SK-N-SH treated with all-trans-retinoic acid at 6 μM for 48 hours (cell line): ENCODE results near the gene SOS1.

Source experiments
- ATAC-seq: fragments of 200-7000 bp; cut with Tn5 transposase; 3 replicates; pipeline ENCODE4 v1.9.1; 2020; ENCODE audit warnings: mild to moderate bottlenecking, moderate library complexity
- ARNTL ChIP-seq: fragments of 450-650 bp; formaldehyde crosslinking; IDR thresholded peaks from 2 replicates; pipeline ENCODE4 v1.5.0; 2020; ENCODE audit warnings: low read depth, mild to moderate bottlenecking, moderate library complexity, borderline replicate concordance
- BACH2 ChIP-seq: fragments of 250-450 bp; sonication (Bioruptor Pico); IDR thresholded peaks from 2 replicates; pipeline ENCODE4 v1.9.0; 2021; ENCODE audit warnings: mild to moderate bottlenecking, borderline replicate concordance
- ESRRG ChIP-seq: fragments of 250-450 bp; sonication (Bioruptor Pico); IDR thresholded peaks from 2 replicates; pipeline ENCODE4 v1.6.1; 2021; ENCODE audit warnings: mild to moderate bottlenecking
- GLIS3 ChIP-seq: fragments of 250-450 bp; sonication (Bioruptor Pico); IDR thresholded peaks from 2 replicates; pipeline ENCODE4 v1.5.0; 2020; ENCODE audit warnings: mild to moderate bottlenecking, moderate library complexity
- ISL1 ChIP-seq: fragments of 250-450 bp; sonication (Bioruptor Pico); IDR thresholded peaks from 2 replicates; pipeline ENCODE4 v2.1.2; 2022; ENCODE audit warnings: mild to moderate bottlenecking, moderate library complexity
- OSR1 ChIP-seq: fragments of 250-450 bp; sonication (Bioruptor Pico); IDR thresholded peaks from 2 replicates; pipeline ENCODE4 v1.8.0; 2022; ENCODE audit warnings: moderate library complexity, mild to moderate bottlenecking, inconsistent platforms
- PATZ1 ChIP-seq: fragments of 250-450 bp; sonication (Bioruptor Pico); IDR thresholded peaks from 2 replicates; pipeline ENCODE4 v1.8.0; 2020; ENCODE audit warnings: mild to moderate bottlenecking, moderate library complexity, borderline replicate concordance
- RARB ChIP-seq: fragments of 250-450 bp; sonication (Bioruptor Pico); IDR thresholded peaks from 2 replicates; pipeline ENCODE4 v1.8.0; 2021; ENCODE audit warnings: mild to moderate bottlenecking, moderate library complexity
- SNAI2 ChIP-seq: fragments of 250-450 bp; sonication (Bioruptor Pico); IDR thresholded peaks from 2 replicates; pipeline ENCODE4 v1.5.0; 2020; ENCODE audit warnings: mild to moderate bottlenecking, moderate library complexity
- TOX ChIP-seq: fragments of 250-450 bp; sonication (Bioruptor Pico); IDR thresholded peaks from 2 replicates; pipeline ENCODE4 v1.8.0; 2021; ENCODE audit warnings: mild to moderate bottlenecking, moderate library complexity, borderline replicate concordance
- ZFP3 ChIP-seq: fragments of 250-450 bp; sonication (Bioruptor Pico); IDR thresholded peaks from 2 replicates; pipeline ENCODE4 v1.5.0; 2020; ENCODE audit warnings: mild to moderate bottlenecking, moderate library complexity
- ZFP30 ChIP-seq: fragments of 450-650 bp; formaldehyde crosslinking; IDR thresholded peaks from 2 replicates; pipeline ENCODE4 v1.5.0; 2022; ENCODE audit warnings: mild to moderate bottlenecking, moderate library complexity
- ZNF565 ChIP-seq: fragments of 450-650 bp; formaldehyde crosslinking; conservative IDR thresholded peaks from 2 replicates; pipeline ENCODE4 v1.5.0; 2020; ENCODE audit warnings: low read depth, mild to moderate bottlenecking, moderate library complexity
- ZNF70 ChIP-seq: fragments of 450-650 bp; formaldehyde crosslinking; IDR thresholded peaks from 2 replicates; pipeline ENCODE4 v1.5.0; 2020; ENCODE audit warnings: mild to moderate bottlenecking, moderate library complexity
- ZNF8 ChIP-seq: fragments of 450-650 bp; formaldehyde crosslinking; IDR thresholded peaks from 2 replicates; pipeline ENCODE4 v1.5.0; 2020; ENCODE audit warnings: mild to moderate bottlenecking, moderate library complexity
- TF ChIP-seq, protein P1 (sequence below): fragments of 250-450 bp; sonication (Bioruptor Pico); IDR thresholded peaks from 2 replicates; pipeline ENCODE4 v1.5.1; 2021; ENCODE audit warnings: mild to moderate bottlenecking, moderate library complexity
- TF ChIP-seq, protein P2 (sequence below): fragments of 250-450 bp; sonication (Bioruptor Pico); IDR thresholded peaks from 2 replicates; pipeline ENCODE4 v1.5.1; 2020; ENCODE audit warnings: low read depth, mild to moderate bottlenecking, moderate library complexity
- TF ChIP-seq, protein P3 (sequence below): fragments of 250-450 bp; sonication (Bioruptor Pico); IDR thresholded peaks from 2 replicates; pipeline ENCODE4 v1.8.0; 2021; ENCODE audit warnings: low read depth, mild to moderate bottlenecking, moderate library complexity, borderline replicate concordance
- TF ChIP-seq, protein P4 (sequence below): fragments of 250-450 bp; sonication (Bioruptor Pico); IDR thresholded peaks from 2 replicates; pipeline ENCODE4 v1.5.0; 2020; ENCODE audit warnings: mild to moderate bottlenecking, moderate library complexity

Gene SOS1

GRCh38 chr2:39068299-39069135 is 52.3 kb downstream of the SOS1 start (continued):
- TF ChIP-seq, protein P1, sequence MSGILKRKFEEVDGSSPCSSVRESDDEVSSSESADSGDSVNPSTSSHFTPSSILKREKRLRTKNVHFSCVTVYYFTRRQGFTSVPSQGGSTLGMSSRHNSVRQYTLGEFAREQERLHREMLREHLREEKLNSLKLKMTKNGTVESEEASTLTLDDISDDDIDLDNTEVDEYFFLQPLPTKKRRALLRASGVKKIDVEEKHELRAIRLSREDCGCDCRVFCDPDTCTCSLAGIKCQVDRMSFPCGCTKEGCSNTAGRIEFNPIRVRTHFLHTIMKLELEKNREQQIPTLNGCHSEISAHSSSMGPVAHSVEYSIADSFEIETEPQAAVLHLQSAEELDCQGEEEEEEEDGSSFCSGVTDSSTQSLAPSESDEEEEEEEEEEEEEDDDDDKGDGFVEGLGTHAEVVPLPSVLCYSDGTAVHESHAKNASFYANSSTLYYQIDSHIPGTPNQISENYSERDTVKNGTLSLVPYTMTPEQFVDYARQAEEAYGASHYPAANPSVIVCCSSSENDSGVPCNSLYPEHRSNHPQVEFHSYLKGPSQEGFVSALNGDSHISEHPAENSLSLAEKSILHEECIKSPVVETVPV (CRISPR knock-in tag): no peak
- TF ChIP-seq ZNF565 (CRISPR knock-in tag) (no peak), ISL1 (CRISPR knock-in tag) (no peak), BACH2 (CRISPR knock-in tag) (no peak)

DNA sequence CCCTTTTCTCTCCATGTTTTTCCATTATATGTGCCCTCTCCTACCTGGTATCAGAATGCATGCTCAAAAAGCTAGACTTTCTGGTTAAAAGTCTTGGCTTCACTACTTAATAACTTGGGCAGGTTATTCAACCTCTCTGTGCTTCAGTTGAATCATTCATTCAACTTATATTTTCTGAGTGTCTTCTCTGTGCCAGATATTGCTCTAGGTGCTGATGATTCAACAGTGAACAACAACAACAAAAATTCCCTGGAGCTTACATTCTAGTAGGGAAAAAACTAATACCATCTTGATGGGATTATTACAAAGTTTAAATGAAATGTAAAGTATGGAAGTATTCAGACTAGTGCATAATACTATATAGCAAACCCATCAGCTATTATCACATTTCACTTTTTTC is 55.2 kb downstream of the SOS1 start:
- ATAC-seq: no peak

More for the DNA sequence above, 55.2 kb downstream of the SOS1 start:
- TF ChIP-seq SNAI2 (no peak), ZNF8 (CRISPR knock-in tag) (no peak), ARNTL (CRISPR knock-in tag) (no peak), OSR1 (CRISPR knock-in tag) (no peak), ZNF70 (CRISPR knock-in tag) (no peak), BACH2 (CRISPR knock-in tag) (no peak), ZNF565 (CRISPR knock-in tag) (no peak), GLIS3 (CRISPR knock-in tag) (no peak), RARB (no peak), ZFP3 (CRISPR knock-in tag) (no peak), ISL1 (CRISPR knock-in tag) (no peak), TOX (no peak), PATZ1 (CRISPR knock-in tag) (no peak), ESRRG (CRISPR knock-in tag) (no peak), ZFP30 (CRISPR knock-in tag) (no peak)
- TF ChIP-seq, protein P2, sequence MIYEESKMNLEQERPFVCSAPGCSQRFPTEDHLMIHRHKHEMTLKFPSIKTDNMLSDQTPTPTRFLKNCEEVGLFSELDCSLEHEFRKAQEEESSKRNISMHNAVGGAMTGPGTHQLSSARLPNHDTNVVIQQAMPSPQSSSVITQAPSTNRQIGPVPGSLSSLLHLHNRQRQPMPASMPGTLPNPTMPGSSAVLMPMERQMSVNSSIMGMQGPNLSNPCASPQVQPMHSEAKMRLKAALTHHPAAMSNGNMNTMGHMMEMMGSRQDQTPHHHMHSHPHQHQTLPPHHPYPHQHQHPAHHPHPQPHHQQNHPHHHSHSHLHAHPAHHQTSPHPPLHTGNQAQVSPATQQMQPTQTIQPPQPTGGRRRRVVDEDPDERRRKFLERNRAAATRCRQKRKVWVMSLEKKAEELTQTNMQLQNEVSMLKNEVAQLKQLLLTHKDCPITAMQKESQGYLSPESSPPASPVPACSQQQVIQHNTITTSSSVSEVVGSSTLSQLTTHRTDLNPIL: no peak
- TF ChIP-seq, protein P1 (CRISPR knock-in tag): no peak
- TF ChIP-seq, protein P3, sequence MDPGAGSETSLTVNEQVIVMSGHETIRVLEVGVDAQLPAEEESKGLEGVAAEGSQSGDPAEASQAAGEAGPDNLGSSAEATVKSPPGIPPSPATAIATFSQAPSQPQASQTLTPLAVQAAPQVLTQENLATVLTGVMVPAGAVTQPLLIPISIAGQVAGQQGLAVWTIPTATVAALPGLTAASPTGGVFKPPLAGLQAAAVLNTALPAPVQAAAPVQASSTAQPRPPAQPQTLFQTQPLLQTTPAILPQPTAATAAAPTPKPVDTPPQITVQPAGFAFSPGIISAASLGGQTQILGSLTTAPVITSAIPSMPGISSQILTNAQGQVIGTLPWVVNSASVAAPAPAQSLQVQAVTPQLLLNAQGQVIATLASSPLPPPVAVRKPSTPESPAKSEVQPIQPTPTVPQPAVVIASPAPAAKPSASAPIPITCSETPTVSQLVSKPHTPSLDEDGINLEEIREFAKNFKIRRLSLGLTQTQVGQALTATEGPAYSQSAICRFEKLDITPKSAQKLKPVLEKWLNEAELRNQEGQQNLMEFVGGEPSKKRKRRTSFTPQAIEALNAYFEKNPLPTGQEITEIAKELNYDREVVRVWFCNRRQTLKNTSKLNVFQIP (CRISPR knock-in tag): no peak
- TF ChIP-seq, protein P4, sequence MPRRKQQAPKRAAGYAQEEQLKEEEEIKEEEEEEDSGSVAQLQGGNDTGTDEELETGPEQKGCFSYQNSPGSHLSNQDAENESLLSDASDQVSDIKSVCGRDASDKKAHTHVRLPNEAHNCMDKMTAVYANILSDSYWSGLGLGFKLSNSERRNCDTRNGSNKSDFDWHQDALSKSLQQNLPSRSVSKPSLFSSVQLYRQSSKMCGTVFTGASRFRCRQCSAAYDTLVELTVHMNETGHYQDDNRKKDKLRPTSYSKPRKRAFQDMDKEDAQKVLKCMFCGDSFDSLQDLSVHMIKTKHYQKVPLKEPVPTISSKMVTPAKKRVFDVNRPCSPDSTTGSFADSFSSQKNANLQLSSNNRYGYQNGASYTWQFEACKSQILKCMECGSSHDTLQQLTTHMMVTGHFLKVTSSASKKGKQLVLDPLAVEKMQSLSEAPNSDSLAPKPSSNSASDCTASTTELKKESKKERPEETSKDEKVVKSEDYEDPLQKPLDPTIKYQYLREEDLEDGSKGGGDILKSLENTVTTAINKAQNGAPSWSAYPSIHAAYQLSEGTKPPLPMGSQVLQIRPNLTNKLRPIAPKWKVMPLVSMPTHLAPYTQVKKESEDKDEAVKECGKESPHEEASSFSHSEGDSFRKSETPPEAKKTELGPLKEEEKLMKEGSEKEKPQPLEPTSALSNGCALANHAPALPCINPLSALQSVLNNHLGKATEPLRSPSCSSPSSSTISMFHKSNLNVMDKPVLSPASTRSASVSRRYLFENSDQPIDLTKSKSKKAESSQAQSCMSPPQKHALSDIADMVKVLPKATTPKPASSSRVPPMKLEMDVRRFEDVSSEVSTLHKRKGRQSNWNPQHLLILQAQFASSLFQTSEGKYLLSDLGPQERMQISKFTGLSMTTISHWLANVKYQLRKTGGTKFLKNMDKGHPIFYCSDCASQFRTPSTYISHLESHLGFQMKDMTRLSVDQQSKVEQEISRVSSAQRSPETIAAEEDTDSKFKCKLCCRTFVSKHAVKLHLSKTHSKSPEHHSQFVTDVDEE (CRISPR knock-in tag): no peak
